Stimulated activated CD8-positive, alpha-beta memory T cell treated with anti-CD3 and anti-CD28 coated beads, Interleukin-15, amount 100 ng/mL, for 1 hour (primary cell): ENCODE results near the gene TSR3.

Source experiments
- DNase-seq: peaks from one replicate; pipeline ENCODE4 v3.0.0-alpha.2; 2020; ENCODE audit warnings: low read depth

The TSR3 gene

DNA sequence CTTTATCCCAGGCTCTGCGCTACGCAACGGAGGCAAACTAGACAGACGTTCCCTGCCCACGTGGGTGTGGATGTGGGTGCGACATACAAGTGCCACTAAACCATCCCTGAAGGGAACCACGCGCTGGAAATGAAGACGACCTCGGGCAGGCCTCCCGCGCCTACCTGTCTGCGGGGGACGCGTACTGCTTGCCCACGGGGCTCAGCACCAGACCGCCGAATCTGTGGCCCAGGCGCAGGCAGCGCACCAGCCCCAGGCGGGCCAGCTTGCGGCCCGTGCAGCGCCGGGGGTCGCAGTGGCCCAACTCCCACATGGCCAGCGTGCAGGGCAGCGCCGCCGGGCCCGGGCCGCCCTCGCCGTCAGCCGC lies 480 bp downstream of the TSR3 start:
- no peak for DNase-seq

DNA sequence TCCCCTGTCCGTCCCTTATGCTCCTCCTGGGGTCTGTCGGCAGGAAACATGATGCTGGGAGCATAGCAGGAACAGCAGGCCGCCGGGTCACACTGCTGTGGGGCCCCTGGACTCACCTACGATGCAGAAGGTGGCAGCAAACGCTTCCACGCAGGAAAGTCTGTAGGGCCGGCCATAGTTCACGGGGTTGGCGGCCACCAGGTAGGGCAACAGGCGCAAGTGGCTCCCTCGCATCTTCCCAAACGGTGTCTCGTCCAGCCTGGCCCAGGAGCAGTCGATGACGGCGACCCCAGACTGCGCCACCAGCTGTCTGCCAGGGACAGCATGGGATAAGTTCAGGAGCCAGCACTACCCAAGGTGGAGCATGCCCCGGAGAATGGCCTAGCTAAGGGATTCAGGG lies 987 bp downstream of the TSR3 start:
- no peak for DNase-seq

GRCh38 chr16:1349951-1350350 lies 1.7 kb downstream of the TSR3 start:
- DNase-seq: no peak

- DNase-seq: no peak
Measured at GRCh38 chr16:1349351-1349750, 2.3 kb downstream of the TSR3 start.

GRCh38 chr16:1348926-1349325 lies 2.8 kb downstream of the TSR3 start:
- DNase-seq: no peak

DNA sequence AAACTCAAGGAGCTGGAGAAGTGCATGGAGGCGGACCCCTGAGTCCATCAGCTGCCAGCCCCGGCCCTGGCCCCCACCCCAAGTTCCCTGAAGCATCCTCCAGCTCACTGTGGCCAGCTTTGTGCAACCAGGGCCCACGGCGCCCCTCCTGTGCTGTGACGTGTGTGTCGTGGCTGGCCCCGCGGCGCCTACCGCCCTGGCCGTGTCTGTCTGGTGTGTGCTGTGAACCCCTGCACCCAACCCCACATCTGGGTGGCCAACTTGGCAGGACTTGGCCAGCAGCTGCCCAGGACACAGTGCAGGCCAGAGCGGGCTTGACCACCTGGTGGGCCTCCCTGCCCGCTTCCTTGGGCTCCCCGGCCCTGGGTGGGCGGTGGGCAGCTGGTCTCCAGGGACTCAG lies 3.2 kb downstream of the TSR3 start:
- DNase-seq: no peak

- no peak for DNase-seq
Measured at GRCh38 chr16:1347962-1348361, 3.7 kb downstream of the TSR3 start.

DNA sequence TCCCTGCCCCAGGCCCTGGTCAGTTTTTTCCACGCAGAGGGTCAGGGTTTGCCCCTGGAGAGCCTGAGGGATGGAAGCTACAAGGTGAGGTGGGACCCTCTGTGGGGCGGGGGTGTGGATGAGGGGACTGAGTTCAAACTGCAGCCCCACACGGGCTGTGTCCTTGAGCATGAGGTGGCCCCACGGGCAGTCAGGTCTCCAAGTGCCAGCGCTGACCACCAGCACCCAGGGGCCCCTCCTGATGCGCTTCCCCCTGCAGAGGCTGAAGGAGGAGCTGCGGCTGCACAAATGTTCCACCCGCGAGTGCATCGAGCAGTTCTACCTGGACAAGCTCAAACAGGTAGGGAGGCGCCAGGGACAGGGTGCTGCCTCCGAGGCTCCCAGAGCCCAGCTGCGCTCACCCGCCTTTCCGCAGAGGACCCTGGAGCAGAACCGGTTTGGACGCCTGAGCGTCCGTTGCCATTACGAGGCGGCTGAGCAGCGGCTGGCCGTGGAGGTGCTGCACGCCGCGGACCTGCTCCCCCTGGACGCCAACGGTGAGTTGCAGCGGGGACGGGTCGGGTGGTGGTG lies 4.3 kb downstream of the TSR3 start:
- no peak for DNase-seq

- DNase-seq: no peak
Measured at GRCh38 chr16:1346422-1347285, 5.0 kb downstream of the TSR3 start.

- DNase-seq: no peak
Measured at GRCh38 chr16:1345651-1346421, 5.8 kb downstream of the TSR3 start.

DNA sequence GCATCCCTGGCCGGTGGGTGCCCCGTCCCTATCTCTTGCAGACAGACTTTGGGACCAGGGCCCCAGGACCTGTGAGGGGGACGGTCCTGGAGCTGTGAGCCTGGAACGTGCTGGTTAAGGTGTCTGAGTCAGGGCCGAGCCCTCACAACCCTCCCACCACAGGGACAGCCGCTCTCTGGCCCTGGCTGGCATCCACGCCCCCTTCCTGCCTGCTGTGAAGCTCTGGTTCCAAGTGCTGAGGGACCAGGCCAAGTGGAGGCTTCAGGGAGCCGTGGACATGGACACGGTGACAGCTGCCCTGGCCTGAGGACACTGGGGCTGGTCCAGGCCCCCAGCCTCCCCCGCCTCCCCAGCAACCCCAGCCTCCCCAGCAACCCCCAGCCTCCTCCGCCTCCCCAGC lies 6.6 kb downstream of the TSR3 start:
- DNase-seq: no peak

- no peak for DNase-seq
Measured at GRCh38 chr16:1344499-1344898, 7.2 kb downstream of the TSR3 start.

GRCh38 chr16:1343428-1344242 lies 8.0 kb downstream of the TSR3 start:
- no peak for DNase-seq

GRCh38 chr16:1342526-1343427 lies 8.9 kb downstream of the TSR3 start:
- peak; percentile 88 for DNase-seq

DNA sequence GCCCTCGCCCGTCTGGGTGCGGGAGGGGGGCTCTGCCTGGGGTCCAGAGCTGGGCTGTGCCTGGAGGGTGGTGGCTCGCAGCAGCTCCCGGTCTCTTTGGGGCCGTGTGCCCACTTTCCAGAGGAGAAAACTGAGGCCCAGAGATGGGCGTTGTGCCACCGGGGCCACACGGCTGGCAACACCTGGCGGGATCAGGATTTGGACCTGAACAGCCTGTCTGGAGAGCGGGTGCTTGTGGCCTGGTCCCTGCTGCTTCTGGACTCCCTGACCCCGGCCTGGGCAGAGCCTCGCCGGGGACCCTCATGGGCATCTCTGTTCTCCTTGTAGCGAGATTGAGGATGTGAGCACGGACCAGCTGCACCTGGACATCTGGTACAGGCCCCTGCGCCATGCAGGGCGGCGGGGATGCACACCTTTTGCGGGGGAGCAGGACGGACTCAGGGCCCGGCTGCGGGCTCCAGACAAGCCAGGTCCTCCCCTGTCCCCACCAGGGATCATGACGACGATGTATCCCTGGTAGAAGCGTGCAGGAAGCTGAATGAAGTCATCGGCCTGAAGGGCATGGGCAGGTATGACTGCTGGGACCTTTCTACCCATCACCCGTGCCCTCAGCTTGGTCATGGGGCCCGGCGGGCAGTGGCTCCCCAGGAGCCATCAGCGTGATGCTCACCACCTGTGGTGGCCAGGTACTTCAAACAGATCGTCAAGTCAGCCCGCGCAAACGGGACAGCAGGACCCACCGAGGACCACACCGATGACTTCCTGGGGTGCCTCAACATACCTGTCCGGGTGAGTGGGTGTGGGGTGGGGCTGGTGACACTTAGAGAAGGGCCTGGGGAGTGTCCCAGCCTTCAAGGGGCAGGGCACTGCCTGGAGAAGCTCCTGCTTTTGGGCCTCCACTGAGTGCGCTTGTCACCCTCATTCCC lies 9.9 kb downstream of the TSR3 start:
- no peak for DNase-seq

DNA sequence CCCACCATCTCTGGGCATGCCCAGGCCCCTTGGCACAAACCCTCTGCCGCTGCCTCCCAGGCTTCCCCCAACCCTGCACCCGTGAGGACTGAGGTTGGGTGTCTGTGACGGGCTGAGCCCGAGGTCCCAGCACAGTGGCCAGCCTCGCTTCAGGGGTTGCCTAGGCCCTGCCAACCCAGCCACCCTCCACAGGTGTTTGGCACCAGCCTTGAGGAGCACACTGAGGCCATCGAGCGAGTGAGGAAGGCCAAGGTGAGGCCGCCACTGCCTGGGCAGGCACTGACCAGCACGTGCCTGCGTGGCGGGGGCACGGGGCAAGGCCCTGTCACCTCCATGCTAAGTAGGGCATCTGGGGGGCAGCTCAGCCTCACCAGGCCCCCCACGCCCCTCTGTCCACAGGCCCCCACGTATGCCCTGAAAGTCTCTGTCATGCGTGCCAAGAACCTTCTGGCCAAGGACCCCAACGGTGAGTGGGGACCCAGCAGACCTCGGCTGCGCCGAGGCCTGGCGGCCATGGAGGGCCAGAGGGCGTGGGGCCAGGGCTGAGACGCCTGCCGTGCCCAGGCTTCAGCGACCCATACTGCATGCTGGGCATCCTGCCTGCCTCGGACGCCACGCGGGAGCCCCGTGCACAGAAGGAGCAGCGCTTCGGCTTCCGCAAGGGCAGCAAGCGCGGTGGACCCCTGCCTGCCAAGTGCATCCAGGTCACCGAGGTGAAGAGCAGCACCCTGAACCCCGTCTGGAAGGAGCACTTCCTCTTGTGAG lies 10.8 kb downstream of the TSR3 start:
- no peak for DNase-seq

GRCh38 chr16:1338855-1339675 lies 12.6 kb downstream of the TSR3 start:
- no peak for DNase-seq

DNA sequence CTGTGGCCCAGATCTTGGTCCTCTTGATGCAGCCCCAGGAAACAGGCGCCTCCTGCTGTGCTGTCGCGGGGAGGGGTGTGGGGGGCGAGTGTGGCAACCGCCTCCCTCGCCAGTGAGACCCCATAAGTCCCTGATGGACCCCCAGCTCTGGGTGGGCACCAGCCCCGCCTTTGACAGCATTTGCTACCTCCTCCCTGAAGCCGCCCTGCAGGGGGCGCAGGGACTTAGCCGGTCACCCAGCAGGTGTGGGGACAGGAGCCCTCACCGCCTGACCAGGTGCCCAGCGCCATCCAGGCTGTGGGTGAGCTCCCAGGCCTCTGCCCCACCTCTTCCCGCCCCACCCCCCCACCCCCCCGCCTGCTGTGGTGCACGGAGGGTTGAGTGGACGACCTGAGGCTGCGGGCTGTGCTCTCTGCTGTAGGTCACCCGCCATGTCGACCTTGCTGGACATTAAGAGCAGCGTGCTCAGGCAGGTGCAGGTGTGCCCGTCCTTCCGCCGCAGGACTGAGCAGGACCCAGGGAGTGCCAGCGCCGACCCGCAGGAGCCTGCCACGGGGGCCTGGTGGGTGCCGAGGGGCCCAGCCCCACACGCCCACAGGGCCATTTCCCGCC lies 13.5 kb downstream of the TSR3 start:
- no peak for DNase-seq
